Kidney (tissue), 14 donors: ENCODE data around the gene CCDC185. TPM values are rescaled to one million over a fixed set of nuclear protein-coding genes. Genes with fewer than 3 reads are reported as not detected.

Experiments used
- DNase-seq, 5 donors: peaks; one replicate each; pipeline ENCODE4 v3.0.0-alpha.2; 2013 to 2020
- FAIRE-seq: peaks from 2 replicates; lab custom pipeline; 2012; peaks lifted over from hg19 to GRCh38; lab: Jason Lieb, UNC
- H3K27ac ChIP-seq, 2 donors: one replicate each; pipeline ENCODE4 v1.7.0; 2013; ENCODE audit warnings: low read depth in 2 of 2, low read length in 2 of 2, inconsistent platforms in 1 of 2
- H3K27me3 ChIP-seq: one replicate; pipeline ENCODE4 v1.7.1; 2013; ENCODE audit warnings: low read length, inconsistent platforms; ENCODE audit not compliant: control insufficient read depth, insufficient read depth
- H3K36me3 ChIP-seq, 3 donors: one replicate each; pipeline versions ENCODE4 v1.7.0 to v1.7.1; 2013; ENCODE audit warnings: low read length in 3 of 3, control low read depth in 1 of 3, inconsistent platforms in 1 of 3; ENCODE audit not compliant: insufficient read depth in 3 of 3, control insufficient read depth in 2 of 3
- H3K4me1 ChIP-seq, 3 donors: one replicate each; pipeline versions ENCODE4 v1.7.0 to v1.7.1; 2013; ENCODE audit warnings: low read length in 3 of 3, inconsistent platforms in 1 of 3, low read depth in 1 of 3; ENCODE audit not compliant: control insufficient read depth in 2 of 3, insufficient read depth in 2 of 3
- H3K4me3 ChIP-seq, 3 donors: one replicate each; pipeline versions ENCODE4 v1.7.0 to v1.8.1; 2013; ENCODE audit warnings: low read length in 3 of 3, control low read depth in 1 of 3, inconsistent platforms in 1 of 3
- H3K9ac ChIP-seq, 3 donors: one replicate each; pipeline versions ENCODE4 v1.7.0 to v1.7.1; 2013; ENCODE audit warnings: low read length in 3 of 3, control low read depth in 1 of 3, inconsistent platforms in 1 of 3
- H3K9me3 ChIP-seq, 3 donors: one replicate each; pipeline versions ENCODE4 v1.7.0 to v1.7.1; 2013; ENCODE audit warnings: low read length in 3 of 3, control low read depth in 1 of 3, inconsistent platforms in 1 of 3; ENCODE audit not compliant: control insufficient read depth in 2 of 3, insufficient read depth in 1 of 3
- CTCF ChIP-seq: IDR thresholded peaks from 3 replicates; pipeline ENCODE4 v1.5.1; 2012; ENCODE audit warnings: mild to moderate bottlenecking, moderate library complexity, borderline replicate concordance; ENCODE audit not compliant: insufficient read depth; ENCODE audit errors: extremely low read depth
- intact Hi-C: fragments of 100-400 bp; cut with DNase I; formaldehyde crosslinking; loops from one replicate; pipeline ENCODE4 v1.11.1; 2022
- polyA plus RNA-seq: library from polyadenylated mRNA; stranded (reverse); fragments of 350-450 nt; fragmentation: Illumina TruSeq; extraction: RNeasy Lipid Tissue Mini Kit (QIAGEN cat#74804); gene quantifications from one replicate; pipeline ENCODE4 v1.2.3, GENCODE V29; 2014; ENCODE audit warnings: low read depth, low replicate concordance; ENCODE audit not compliant: insufficient read depth
- total RNA-seq: library from RNA; stranded (reverse); fragmentation: NEBNext Ultra II Directional; extraction: Animal tissue kit (Norgen Biotek cat#: 25700); gene quantifications from one replicate; pipeline ENCODE4 v1.2.1, GENCODE V29; 2021
- donor health status: control.
- donor health status: control.
- donor health status: control.
- donor health status: control.
- donor health status: control.
- donor health status: DM: yes; HTN: yes; CAD: no.
- donor health status: Normal renal cell carcinoma (clear cell type).

CCDC185 gene
- total and polyA plus RNA-seq, 2 donors from 2014 or later, result 0.13 TPM; not detected in 1

GRCh38 chr1:223355699-223356098, 37.5 kb upstream of the CCDC185 start:
- DNase-seq (no peak), FAIRE-seq (no peak)
- Histone ChIP-seq H3K4me1 (no peaks in the 10 kb centered on the region), H3K27ac (no peak overlapping the region), H3K36me3 (no peaks in the 10 kb centered on the region), H3K9ac (no peak overlapping the region), H3K27me3 (no peaks in the 10 kb centered on the region), H3K9me3 (no peaks in the 10 kb centered on the region), H3K4me3 (no peak overlapping the region)
- intact Hi-C loops, result no loop called here
- TF ChIP-seq CTCF, result no peak

- Histone ChIP-seq H3K27ac (no peak overlapping the region), H3K27me3 (no peaks in the 10 kb centered on the region), H3K9me3 (no peaks in the 10 kb centered on the region), H3K9ac (no peak overlapping the region), H3K36me3 (no peaks in the 10 kb centered on the region), H3K4me1 (peaks cover 0 to 4% (median 0%) of the 10 kb centered on the region in 3 donors), H3K4me3 (no peak overlapping the region)
- no peak for TF ChIP-seq CTCF
- intact Hi-C loops, result no loop called here
- DNase-seq (no peak), FAIRE-seq (no peak)
These were observed 34.4 kb upstream of the CCDC185 start for GRCh38 chr1:223358826-223359225.

- no peak for FAIRE-seq
- H3K9me3 ChIP-seq, result no peaks in the 10 kb centered on the region
- H3K4me3 ChIP-seq, result peak overlapping the region; percentile 36 to 60 (median 45)
- no peaks in the 10 kb centered on the region for H3K36me3 ChIP-seq
- peak overlapping the region in 1 of 3 donors; percentile 24 for H3K9ac ChIP-seq
- no peak for TF ChIP-seq CTCF
- H3K4me1 ChIP-seq, result peaks cover 0 to 4% (median 0%) of the 10 kb centered on the region in 3 donors
- no peaks in the 10 kb centered on the region for H3K27me3 ChIP-seq
- peak; percentile 51 to 83 (median 57) for DNase-seq
- intact Hi-C loops, result no loop called here
- H3K27ac ChIP-seq, result no peak overlapping the region
These were observed 30.0 kb upstream of the CCDC185 start for GRCh38 chr1:223363057-223363855.
